ENCODE data around the gene TBC1D4. TPM values are rescaled to one million over a fixed set of nuclear protein-coding genes. Genes with fewer than 3 reads are reported as not detected.

TBC1D4 gene
- total RNA-seq, 1 donor from 2014 or later = 36.4 TPM

DNA sequence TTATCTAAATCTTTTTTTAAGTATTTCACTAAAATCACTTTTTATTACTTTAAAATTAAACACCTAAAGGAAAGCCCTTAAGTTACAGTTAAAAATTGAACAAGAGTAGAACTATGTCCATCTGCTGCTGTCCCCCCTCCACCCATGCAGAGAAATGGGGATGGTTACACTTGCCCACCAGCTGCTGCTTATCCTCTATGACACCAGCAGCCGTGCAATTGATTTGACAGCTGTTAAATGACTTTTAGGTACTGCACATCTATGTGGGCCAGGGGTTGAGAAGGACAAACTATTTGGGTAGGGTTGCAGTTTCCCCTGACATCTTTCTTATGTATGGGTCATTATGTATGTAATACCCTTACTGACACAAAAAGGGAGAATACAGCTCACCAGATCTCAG lies 77.2 kb downstream of the TBC1D4 start:
- H3K4me1 Mint-ChIP-seq (ENCODE audit: low read depth) = no peaks in the 10 kb centered on the region
- no peaks in the 10 kb centered on the region for H3K36me3 Mint-ChIP-seq (ENCODE audit: low read depth)
- intact Hi-C loops (cut with micrococcal nuclease) = no loop called here
- no peak for DNase-seq (ENCODE audit: low spot score)
- peaks cover 14% of the 10 kb centered on the region for H3K27me3 Mint-ChIP-seq (ENCODE audit: low read depth)
- H3K9me3 Mint-ChIP-seq = no peaks in the 10 kb centered on the region
- no peak overlapping the region for H3K27ac Mint-ChIP-seq
- no peak overlapping the region for H3K4me3 Mint-ChIP-seq (ENCODE audit: low read depth)

DNA sequence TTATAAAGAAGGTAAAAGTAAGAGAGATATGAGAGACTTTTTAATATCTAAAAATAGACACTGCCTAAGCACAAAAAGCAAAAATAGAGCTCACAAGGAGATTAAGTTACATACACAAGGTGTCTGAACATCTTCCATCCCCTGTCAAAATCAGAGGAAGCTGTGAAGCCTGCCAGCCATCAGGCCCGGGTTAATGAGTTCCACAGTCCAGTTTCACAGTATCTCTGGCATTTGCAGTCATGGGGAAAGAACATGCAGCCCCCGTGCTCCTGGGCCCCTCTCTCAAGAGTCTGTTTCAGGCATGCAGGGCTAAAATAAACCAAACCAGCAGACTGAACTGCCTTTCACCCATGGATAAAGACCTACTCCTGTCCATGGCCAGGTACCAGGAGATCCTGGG lies 79.2 kb downstream of the TBC1D4 start:
- DNase-seq (ENCODE audit: low spot score) = no peak
- intact Hi-C loops (cut with micrococcal nuclease) = no loop called here
- Mint-ChIP-seq H3K36me3 (ENCODE audit: low read depth) (no peaks in the 10 kb centered on the region), H3K27me3 (ENCODE audit: low read depth) (peaks cover 12% of the 10 kb centered on the region), H3K27ac (no peak overlapping the region), H3K9me3 (no peaks in the 10 kb centered on the region), H3K4me3 (ENCODE audit: low read depth) (no peak overlapping the region), H3K4me1 (ENCODE audit: low read depth) (no peaks in the 10 kb centered on the region)

- Mint-ChIP-seq H3K4me3 (ENCODE audit: low read depth) (no peak overlapping the region), H3K36me3 (ENCODE audit: low read depth) (no peaks in the 10 kb centered on the region), H3K9me3 (no peaks in the 10 kb centered on the region), H3K27me3 (ENCODE audit: low read depth) (peaks cover 12% of the 10 kb centered on the region), H3K27ac (no peak overlapping the region), H3K4me1 (ENCODE audit: low read depth) (no peaks in the 10 kb centered on the region)
- DNase-seq (ENCODE audit: low spot score) = no peak
- intact Hi-C loops (cut with micrococcal nuclease) = no loop called here
Observed at GRCh38 chr13:75400775-75401174, 81.2 kb downstream of the TBC1D4 start.

DNA sequence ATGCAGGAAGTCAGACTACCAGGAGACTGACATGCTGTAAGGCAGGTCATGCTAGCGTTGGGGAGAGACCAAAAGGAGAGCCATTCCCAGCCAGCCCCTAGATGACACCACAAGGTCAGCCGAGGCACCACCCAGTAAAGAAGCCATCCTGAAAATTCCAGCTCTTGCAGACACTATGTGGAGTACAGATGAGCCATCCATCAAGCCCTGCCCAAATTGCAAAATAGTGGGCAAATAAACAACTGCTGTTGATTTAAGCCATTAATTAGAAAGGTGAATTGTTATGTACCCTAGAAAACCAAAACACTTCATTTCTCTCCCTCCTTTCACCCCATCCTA lies 82.1 kb downstream of the TBC1D4 start:
- Mint-ChIP-seq H3K27ac (no peak overlapping the region), H3K27me3 (ENCODE audit: low read depth) (peaks cover 12% of the 10 kb centered on the region)
- intact Hi-C loops (cut with micrococcal nuclease) = no loop called here

DNA sequence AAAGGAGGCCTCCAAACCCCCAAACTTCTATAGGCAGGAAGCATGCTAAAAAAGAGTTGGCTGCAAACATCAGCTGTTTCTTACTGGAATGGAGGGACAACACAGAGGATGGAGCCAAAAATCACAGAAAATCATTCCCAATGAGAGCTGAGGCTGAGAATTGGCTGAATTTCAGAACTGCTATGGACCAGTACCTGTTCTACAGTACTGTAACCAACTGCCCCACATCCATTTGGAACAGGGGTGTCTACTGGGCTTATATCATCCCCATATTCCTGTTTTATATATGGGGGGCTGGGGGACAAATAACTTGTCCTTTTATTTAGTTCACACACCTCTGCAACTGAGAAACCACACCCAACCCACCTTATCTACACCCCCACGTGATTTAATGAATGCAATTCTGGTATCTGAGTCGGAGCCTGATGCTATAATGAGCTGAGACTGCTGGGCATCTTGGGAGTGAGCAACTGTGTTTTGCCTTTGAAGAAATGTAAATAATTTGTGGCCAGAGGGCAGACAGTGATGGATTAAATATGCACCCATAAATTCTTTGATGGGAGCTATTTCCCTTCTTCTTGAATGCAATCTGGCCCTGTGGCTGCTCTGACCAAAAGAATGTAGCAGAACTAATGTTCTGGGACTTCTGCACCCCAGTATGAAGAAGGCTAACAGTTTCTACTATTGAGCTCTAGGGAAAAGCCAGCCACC lies 82.6 kb downstream of the TBC1D4 start:
- Mint-ChIP-seq H3K4me1 (ENCODE audit: low read depth) (no peaks in the 10 kb centered on the region), H3K4me3 (ENCODE audit: low read depth) (no peak overlapping the region), H3K27ac (no peak overlapping the region), H3K27me3 (ENCODE audit: low read depth) (peaks cover 10% of the 10 kb centered on the region), H3K9me3 (no peaks in the 10 kb centered on the region), H3K36me3 (ENCODE audit: low read depth) (no peaks in the 10 kb centered on the region)
- intact Hi-C loops (cut with micrococcal nuclease) = no loop called here
- DNase-seq (ENCODE audit: low spot score) = no peak

More for the DNA sequence above, 82.1 kb downstream of the TBC1D4 start:
- no peak overlapping the region for H3K4me3 Mint-ChIP-seq (ENCODE audit: low read depth)
- no peaks in the 10 kb centered on the region for H3K36me3 Mint-ChIP-seq (ENCODE audit: low read depth)
- no peaks in the 10 kb centered on the region for H3K9me3 Mint-ChIP-seq
- H3K4me1 Mint-ChIP-seq (ENCODE audit: low read depth) = no peaks in the 10 kb centered on the region
- no peak for DNase-seq (ENCODE audit: low spot score)

GRCh38 chr13:75398072-75398471 lies 83.9 kb downstream of the TBC1D4 start:
- intact Hi-C loops (cut with micrococcal nuclease) = no loop called here
- no peak for DNase-seq (ENCODE audit: low spot score)

DNA sequence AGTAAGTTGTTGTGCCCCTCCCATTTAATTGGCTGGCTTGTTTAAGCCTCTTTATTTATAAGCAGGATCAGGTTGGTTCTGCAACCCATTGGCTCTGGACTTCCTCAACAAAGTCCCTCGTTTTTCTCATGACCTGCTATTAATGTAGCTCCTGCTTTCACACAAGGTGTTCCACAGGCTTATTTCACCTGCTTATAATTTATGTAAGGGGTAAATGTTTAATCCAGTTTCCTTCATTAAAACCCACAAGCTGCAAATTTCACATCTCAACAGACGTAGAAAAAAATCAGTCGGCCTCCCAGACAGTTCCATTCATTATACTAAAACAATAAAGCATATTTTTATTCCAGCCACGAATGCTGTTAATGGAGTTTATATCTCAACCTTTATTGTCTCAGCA lies 86.1 kb downstream of the TBC1D4 start:
- no peaks in the 10 kb centered on the region for H3K36me3 Mint-ChIP-seq (ENCODE audit: low read depth)
- no peaks in the 10 kb centered on the region for H3K27me3 Mint-ChIP-seq (ENCODE audit: low read depth)
- DNase-seq (ENCODE audit: low spot score) = no peak
- intact Hi-C loops (cut with micrococcal nuclease) = no loop called here
- H3K4me3 Mint-ChIP-seq (ENCODE audit: low read depth) = no peak overlapping the region
- no peaks in the 10 kb centered on the region for H3K4me1 Mint-ChIP-seq (ENCODE audit: low read depth)
- H3K27ac Mint-ChIP-seq = no peak overlapping the region
- H3K9me3 Mint-ChIP-seq = no peaks in the 10 kb centered on the region

More at GRCh38 chr13:75398072-75398471, 83.9 kb downstream of the TBC1D4 start:
- H3K9me3 Mint-ChIP-seq = no peaks in the 10 kb centered on the region
- no peaks in the 10 kb centered on the region for H3K4me1 Mint-ChIP-seq (ENCODE audit: low read depth)
- no peak overlapping the region for H3K27ac Mint-ChIP-seq
- no peak overlapping the region for H3K4me3 Mint-ChIP-seq (ENCODE audit: low read depth)
- H3K36me3 Mint-ChIP-seq (ENCODE audit: low read depth) = no peaks in the 10 kb centered on the region
- peaks cover 3% of the 10 kb centered on the region for H3K27me3 Mint-ChIP-seq (ENCODE audit: low read depth)

GRCh38 chr13:75395066-75395465 lies 86.9 kb downstream of the TBC1D4 start:
- intact Hi-C loops (cut with micrococcal nuclease) = no loop called here
- DNase-seq (ENCODE audit: low spot score) = no peak

DNA sequence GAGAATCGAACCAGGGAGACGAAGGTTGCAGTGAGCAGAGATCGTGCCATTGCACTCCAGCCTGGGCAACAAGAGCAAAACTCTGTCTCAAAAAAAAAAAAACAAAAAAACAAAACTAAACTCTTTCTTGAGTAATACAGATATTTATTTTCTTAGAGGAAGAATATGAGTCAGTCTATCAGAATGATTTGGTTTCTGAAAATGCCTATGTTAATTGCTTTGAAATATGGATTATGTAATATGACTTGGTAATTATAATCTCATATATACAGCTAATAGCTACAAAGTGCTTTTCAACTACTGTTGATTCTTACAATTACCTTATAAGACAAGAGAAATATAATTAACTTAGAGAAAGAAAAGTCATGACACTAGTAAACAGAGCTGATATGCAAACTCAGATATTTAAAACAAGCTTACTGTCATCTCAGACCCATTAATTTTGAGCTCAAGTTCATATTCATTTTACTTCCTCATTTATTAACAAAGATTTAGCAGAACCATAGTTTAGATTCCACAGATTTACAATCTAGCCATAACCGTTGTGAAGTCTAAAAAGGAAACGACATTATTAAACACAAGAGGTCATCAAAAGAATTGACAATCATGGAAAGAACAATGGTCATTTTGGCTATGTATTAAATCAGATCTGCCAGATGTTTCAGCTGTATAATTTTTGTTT lies 88.0 kb downstream of the TBC1D4 start:
- Mint-ChIP-seq H3K27me3 (ENCODE audit: low read depth) (no peaks in the 10 kb centered on the region), H3K4me1 (ENCODE audit: low read depth) (no peaks in the 10 kb centered on the region), H3K9me3 (no peaks in the 10 kb centered on the region), H3K36me3 (ENCODE audit: low read depth) (no peaks in the 10 kb centered on the region), H3K4me3 (ENCODE audit: low read depth) (no peak overlapping the region), H3K27ac (no peak overlapping the region)
- intact Hi-C loops (cut with micrococcal nuclease) = no loop called here
- no peak for DNase-seq (ENCODE audit: low spot score)

More at GRCh38 chr13:75395066-75395465, 86.9 kb downstream of the TBC1D4 start:
- no peak overlapping the region for H3K4me3 Mint-ChIP-seq (ENCODE audit: low read depth)
- no peaks in the 10 kb centered on the region for H3K9me3 Mint-ChIP-seq
- H3K4me1 Mint-ChIP-seq (ENCODE audit: low read depth) = no peaks in the 10 kb centered on the region
- no peak overlapping the region for H3K27ac Mint-ChIP-seq
- no peaks in the 10 kb centered on the region for H3K27me3 Mint-ChIP-seq (ENCODE audit: low read depth)
- no peaks in the 10 kb centered on the region for H3K36me3 Mint-ChIP-seq (ENCODE audit: low read depth)

- DNase-seq (ENCODE audit: low spot score) = no peak
- Mint-ChIP-seq H3K4me1 (ENCODE audit: low read depth) (peaks cover 6% of the 10 kb centered on the region), H3K27ac (no peak overlapping the region), H3K4me3 (ENCODE audit: low read depth) (no peak overlapping the region), H3K36me3 (ENCODE audit: low read depth) (no peaks in the 10 kb centered on the region), H3K9me3 (no peaks in the 10 kb centered on the region), H3K27me3 (ENCODE audit: low read depth) (no peaks in the 10 kb centered on the region)
- intact Hi-C loops (cut with micrococcal nuclease) = no loop called here
Observed at GRCh38 chr13:75391432-75392100, 90.4 kb downstream of the TBC1D4 start.

GRCh38 chr13:75390229-75390628 lies 91.7 kb downstream of the TBC1D4 start:
- DNase-seq (ENCODE audit: low spot score) = no peak
- Mint-ChIP-seq H3K4me3 (ENCODE audit: low read depth) (no peak overlapping the region), H3K9me3 (no peaks in the 10 kb centered on the region), H3K27ac (no peak overlapping the region), H3K4me1 (ENCODE audit: low read depth) (peaks cover 8% of the 10 kb centered on the region), H3K36me3 (ENCODE audit: low read depth) (no peaks in the 10 kb centered on the region), H3K27me3 (ENCODE audit: low read depth) (no peaks in the 10 kb centered on the region)
- intact Hi-C loops (cut with micrococcal nuclease) = no loop called here

DNA sequence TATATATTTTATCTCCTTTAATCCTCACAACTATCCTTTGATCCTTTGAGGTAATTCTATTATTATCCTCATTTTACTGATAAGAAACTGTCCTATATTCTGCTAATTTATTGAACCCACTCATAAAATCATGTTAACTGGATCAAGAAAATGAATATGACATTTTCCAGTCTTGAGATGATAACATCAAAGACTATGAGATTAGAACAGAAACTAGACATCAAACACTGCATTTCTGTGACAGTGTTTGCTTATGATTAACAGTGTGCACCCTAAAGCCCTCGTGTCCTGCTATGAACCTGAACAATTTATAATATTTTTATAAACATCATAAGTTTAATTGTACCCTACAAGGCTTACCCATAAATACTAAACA lies 96.3 kb downstream of the TBC1D4 start:
- H3K4me3 Mint-ChIP-seq (ENCODE audit: low read depth) = no peak overlapping the region
- no peaks in the 10 kb centered on the region for H3K36me3 Mint-ChIP-seq (ENCODE audit: low read depth)
- no peaks in the 10 kb centered on the region for H3K27me3 Mint-ChIP-seq (ENCODE audit: low read depth)
- no peaks in the 10 kb centered on the region for H3K9me3 Mint-ChIP-seq
- peaks cover 11% of the 10 kb centered on the region for H3K4me1 Mint-ChIP-seq (ENCODE audit: low read depth)
- no peak for DNase-seq (ENCODE audit: low spot score)
- intact Hi-C loops (cut with micrococcal nuclease) = no loop called here
- H3K27ac Mint-ChIP-seq = no peak overlapping the region

Measured in activated T-helper 2 cell treated with anti-CD3 and anti-CD28 coated beads, Interferon-gamma antibody, Interleukin-2, Interleukin-4, amounts not matched to agents 10 μg/mL and 5 μg/mL and 100 μg/mL, durations not matched to agents 14 hours and 24 hours and 36 hours (primary cell).